Panc1 (cell line): ENCODE measurements around the gene FLACC1.

Source experiments
- POLR2AphosphoS5 ChIP-seq: IDR thresholded peaks from 2 replicates; pipeline ENCODE4 v1.6.1; 2012; ENCODE audit warnings: mild to moderate bottlenecking, low read depth, low read length, moderate library complexity
- TCF7L2 ChIP-seq: IDR thresholded peaks from 2 replicates; pipeline ENCODE4 v1.6.1; 2011; ENCODE audit warnings: mild to moderate bottlenecking, low read depth, low read length, inconsistent platforms
- TF ChIP-seq, protein P1 (sequence below): fragments of 450-650 bp; IDR thresholded peaks from 2 replicates; pipeline ENCODE4 v1.5.1; 2017; ENCODE audit warnings: mild to moderate bottlenecking

GRCh38 chr2:201280191-201281040 lies 76.7 kb downstream of the FLACC1 start:
- TF ChIP-seq TCF7L2: no peak
- TF ChIP-seq, protein P1, sequence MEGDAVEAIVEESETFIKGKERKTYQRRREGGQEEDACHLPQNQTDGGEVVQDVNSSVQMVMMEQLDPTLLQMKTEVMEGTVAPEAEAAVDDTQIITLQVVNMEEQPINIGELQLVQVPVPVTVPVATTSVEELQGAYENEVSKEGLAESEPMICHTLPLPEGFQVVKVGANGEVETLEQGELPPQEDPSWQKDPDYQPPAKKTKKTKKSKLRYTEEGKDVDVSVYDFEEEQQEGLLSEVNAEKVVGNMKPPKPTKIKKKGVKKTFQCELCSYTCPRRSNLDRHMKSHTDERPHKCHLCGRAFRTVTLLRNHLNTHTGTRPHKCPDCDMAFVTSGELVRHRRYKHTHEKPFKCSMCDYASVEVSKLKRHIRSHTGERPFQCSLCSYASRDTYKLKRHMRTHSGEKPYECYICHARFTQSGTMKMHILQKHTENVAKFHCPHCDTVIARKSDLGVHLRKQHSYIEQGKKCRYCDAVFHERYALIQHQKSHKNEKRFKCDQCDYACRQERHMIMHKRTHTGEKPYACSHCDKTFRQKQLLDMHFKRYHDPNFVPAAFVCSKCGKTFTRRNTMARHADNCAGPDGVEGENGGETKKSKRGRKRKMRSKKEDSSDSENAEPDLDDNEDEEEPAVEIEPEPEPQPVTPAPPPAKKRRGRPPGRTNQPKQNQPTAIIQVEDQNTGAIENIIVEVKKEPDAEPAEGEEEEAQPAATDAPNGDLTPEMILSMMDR: no peak
- no peak for TF ChIP-seq POLR2AphosphoS5
